Neural cell (in vitro differentiated cells): ENCODE results near the gene ARAP2. TPM values are rescaled to one million over a fixed set of nuclear protein-coding genes. Genes with fewer than 3 reads are reported as not detected.

Experiments used
- H2AFZ ChIP-seq: fragments of 200-600, 300-800 bp; sonication (generic), shearing (Covaris generic); 2 replicates; pipeline ENCODE4 v1.6.0; 2014; ENCODE audit warnings: low read depth, mild to moderate bottlenecking, antibody characterized with exemption, low read length, moderate library complexity
- H3F3A ChIP-seq: fragments of 200-600 bp; shearing (Covaris generic); 2 replicates; pipeline ENCODE4 v1.6.1; 2016; ENCODE audit warnings: mild to moderate bottlenecking, moderate library complexity, mixed read lengths, antibody characterized with exemption, low read length; ENCODE audit not compliant: insufficient read depth, poor library complexity, severe bottlenecking
- H3K27ac ChIP-seq: fragments of 200-600, 300-800 bp; sonication (generic), shearing (Covaris generic); 2 replicates; pipeline ENCODE4 v1.5.1; 2014; ENCODE audit warnings: mild to moderate bottlenecking, low read length, moderate library complexity
- H3K27me3 ChIP-seq: fragments of 300-800, 200-600 bp; sonication (generic), shearing (Covaris generic); 2 replicates; pipeline ENCODE4 v1.6.0; 2014; ENCODE audit warnings: mild to moderate bottlenecking, low read depth, low read length, moderate library complexity; ENCODE audit not compliant: insufficient read depth
- H3K36me3 ChIP-seq: fragments of 300-800, 200-600 bp; sonication (generic), shearing (Covaris generic); 2 replicates; pipeline ENCODE4 v1.5.1; 2014; ENCODE audit warnings: mild to moderate bottlenecking, antibody characterized with exemption, low read length, moderate library complexity; ENCODE audit not compliant: insufficient read depth
- H3K4me2 ChIP-seq: fragments of 300-800, 200-600 bp; sonication (generic), shearing (Covaris generic); 2 replicates; pipeline ENCODE4 v1.6.0; 2014; ENCODE audit warnings: mild to moderate bottlenecking, low read length
- H3K4me3 ChIP-seq: fragments of 300-800, 200-600 bp; sonication (generic), shearing (Covaris generic); 2 replicates; pipeline ENCODE4 v1.5.1; 2014; ENCODE audit warnings: mild to moderate bottlenecking, low read length, moderate library complexity
- H3K79me2 ChIP-seq: fragments of 200-600 bp; shearing (Covaris generic); replicated peaks from 2 replicates; pipeline ENCODE4 v1.6.0; 2014; ENCODE audit warnings: mild to moderate bottlenecking, low read length, moderate library complexity; ENCODE audit not compliant: insufficient read depth
- H3K9ac ChIP-seq: fragments of 300-800, 200-600 bp; sonication (generic), shearing (Covaris generic); 2 replicates; pipeline ENCODE4 v1.6.1; 2016; ENCODE audit warnings: mild to moderate bottlenecking, low read length, mixed read lengths
- H3K9me2 ChIP-seq: fragments of 200-600 bp; shearing (Covaris generic); 2 replicates; pipeline ENCODE4 v1.6.1; 2016; ENCODE audit warnings: mild to moderate bottlenecking, low read length, mixed read lengths; ENCODE audit not compliant: insufficient read depth
- H3K9me3 ChIP-seq: fragments of 200-600, 300-800 bp; sonication (generic), shearing (Covaris generic); 2 replicates; pipeline ENCODE4 v1.6.1; 2016; ENCODE audit warnings: mild to moderate bottlenecking, mixed run types, low read length, moderate library complexity, mixed read lengths
- H4K20me1 ChIP-seq: fragments of 200-600 bp; shearing (Covaris generic); 2 replicates; pipeline ENCODE4 v1.6.1; 2016; ENCODE audit warnings: mild to moderate bottlenecking, mixed run types; ENCODE audit not compliant: insufficient read depth
- CTCF ChIP-seq: fragments of 450-650 bp; IDR thresholded peaks from 2 replicates; pipeline ENCODE4 v1.5.1; 2014; ENCODE audit warnings: antibody characterized with exemption, mild to moderate bottlenecking, moderate library complexity; ENCODE audit not compliant: poor library complexity, severe bottlenecking
- EP300 ChIP-seq: fragments of 450-650 bp; conservative IDR thresholded peaks from 2 replicates; pipeline ENCODE4 v1.6.1; 2014; ENCODE audit warnings: antibody characterized with exemption, mild to moderate bottlenecking, moderate library complexity; ENCODE audit not compliant: poor library complexity, severe bottlenecking
- EZH2 ChIP-seq: fragments of 200-600, 300-800 bp; shearing (Covaris generic), sonication (generic); IDR thresholded peaks from 2 replicates; pipeline ENCODE4 v1.6.1; 2014; ENCODE audit warnings: antibody characterized with exemption, low read length, borderline replicate concordance, mild to moderate bottlenecking; ENCODE audit not compliant: insufficient read depth, poor library complexity, severe bottlenecking
- MXI1 ChIP-seq: fragments of 450-650 bp; conservative IDR thresholded peaks from 2 replicates; pipeline ENCODE4 v1.6.1; 2014; ENCODE audit warnings: antibody characterized with exemption, mild to moderate bottlenecking; ENCODE audit not compliant: poor library complexity, severe bottlenecking
- POLR2AphosphoS5 ChIP-seq: IDR thresholded peaks from 2 replicates; pipeline ENCODE4 v1.6.1; 2012
- RAD21 ChIP-seq: fragments of 450-650 bp; conservative IDR thresholded peaks from 2 replicates; pipeline ENCODE4 v1.6.1; 2014; ENCODE audit warnings: antibody characterized with exemption, mild to moderate bottlenecking, moderate library complexity
- SMC3 ChIP-seq: fragments of 450-650 bp; conservative IDR thresholded peaks from 2 replicates; pipeline ENCODE4 v1.6.1; 2014; ENCODE audit warnings: antibody characterized with exemption, mild to moderate bottlenecking, moderate library complexity; ENCODE audit not compliant: poor library complexity
- TAF1 ChIP-seq: IDR thresholded peaks from 2 replicates; pipeline ENCODE4 v1.6.1; 2012; ENCODE audit warnings: low read depth
- polyA plus RNA-seq: library from polyadenylated mRNA; depleted of rRNA; stranded (reverse); fragments of >200 nt; gene quantifications from 2 replicates; pipeline ENCODE4 v1.2.3, GENCODE V29; 2014
- TF ChIP-seq, protein P1 (sequence below): IDR thresholded peaks from 2 replicates; pipeline ENCODE4 v1.6.1; 2012; ENCODE audit warnings: borderline replicate concordance

The ARAP2 gene
- polyA plus RNA-seq, 1 donor from 2014 or later, result 2.1 TPM

DNA sequence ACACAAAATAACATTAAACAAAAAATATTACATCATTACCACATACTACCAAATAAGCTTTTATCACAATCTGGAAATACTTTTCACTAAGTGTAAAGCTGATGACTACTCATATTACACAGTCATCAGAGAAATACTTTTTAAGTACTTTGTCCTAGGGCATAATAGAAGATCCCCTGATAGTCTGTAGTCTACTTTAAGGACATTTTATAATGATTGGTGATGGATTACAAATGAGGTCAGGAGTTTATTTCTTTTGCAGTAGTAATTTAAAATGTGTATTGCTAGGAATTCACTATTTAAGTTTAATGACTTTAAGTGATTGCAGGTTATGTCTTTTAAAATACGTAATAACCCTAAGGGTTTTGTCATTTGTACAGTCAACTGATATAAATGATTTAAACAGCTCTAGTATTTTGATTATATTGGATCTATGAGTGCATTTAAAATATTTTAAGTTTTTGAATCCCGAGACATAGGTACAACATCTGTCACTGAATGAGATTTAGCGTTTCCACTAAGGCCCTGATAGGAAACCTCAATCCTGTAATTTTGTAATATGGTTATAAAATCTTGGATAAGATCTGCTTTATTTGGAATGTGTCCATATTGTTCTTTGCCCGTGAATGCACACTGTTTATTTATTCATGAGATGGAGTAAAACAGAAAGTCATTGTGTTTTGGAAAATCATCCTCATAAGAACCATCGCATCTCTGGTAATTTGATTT lies 189.5 kb downstream of the ARAP2 start:
- Histone ChIP-seq H3K4me2 (no peak overlapping the region), H2AFZ (no peak overlapping the region), H3K9me3 (no peaks in the 10 kb centered on the region), H3F3A (no peaks in the 10 kb centered on the region), H3K36me3 (no peaks in the 10 kb centered on the region), H3K79me2 (no peaks in the 10 kb centered on the region), H3K4me3 (no peak overlapping the region), H3K27me3 (no peaks in the 10 kb centered on the region), H3K9ac (no peak overlapping the region), H3K27ac (no peak overlapping the region), H3K9me2 (no peaks in the 10 kb centered on the region), H4K20me1 (no peaks in the 10 kb centered on the region)
- TF ChIP-seq MXI1 (no peak), SMC3 (no peak), RAD21 (no peak), POLR2AphosphoS5 (no peak), EP300 (no peak), TAF1 (no peak), CTCF (no peak), EZH2 (no peak)
- TF ChIP-seq, protein P1, sequence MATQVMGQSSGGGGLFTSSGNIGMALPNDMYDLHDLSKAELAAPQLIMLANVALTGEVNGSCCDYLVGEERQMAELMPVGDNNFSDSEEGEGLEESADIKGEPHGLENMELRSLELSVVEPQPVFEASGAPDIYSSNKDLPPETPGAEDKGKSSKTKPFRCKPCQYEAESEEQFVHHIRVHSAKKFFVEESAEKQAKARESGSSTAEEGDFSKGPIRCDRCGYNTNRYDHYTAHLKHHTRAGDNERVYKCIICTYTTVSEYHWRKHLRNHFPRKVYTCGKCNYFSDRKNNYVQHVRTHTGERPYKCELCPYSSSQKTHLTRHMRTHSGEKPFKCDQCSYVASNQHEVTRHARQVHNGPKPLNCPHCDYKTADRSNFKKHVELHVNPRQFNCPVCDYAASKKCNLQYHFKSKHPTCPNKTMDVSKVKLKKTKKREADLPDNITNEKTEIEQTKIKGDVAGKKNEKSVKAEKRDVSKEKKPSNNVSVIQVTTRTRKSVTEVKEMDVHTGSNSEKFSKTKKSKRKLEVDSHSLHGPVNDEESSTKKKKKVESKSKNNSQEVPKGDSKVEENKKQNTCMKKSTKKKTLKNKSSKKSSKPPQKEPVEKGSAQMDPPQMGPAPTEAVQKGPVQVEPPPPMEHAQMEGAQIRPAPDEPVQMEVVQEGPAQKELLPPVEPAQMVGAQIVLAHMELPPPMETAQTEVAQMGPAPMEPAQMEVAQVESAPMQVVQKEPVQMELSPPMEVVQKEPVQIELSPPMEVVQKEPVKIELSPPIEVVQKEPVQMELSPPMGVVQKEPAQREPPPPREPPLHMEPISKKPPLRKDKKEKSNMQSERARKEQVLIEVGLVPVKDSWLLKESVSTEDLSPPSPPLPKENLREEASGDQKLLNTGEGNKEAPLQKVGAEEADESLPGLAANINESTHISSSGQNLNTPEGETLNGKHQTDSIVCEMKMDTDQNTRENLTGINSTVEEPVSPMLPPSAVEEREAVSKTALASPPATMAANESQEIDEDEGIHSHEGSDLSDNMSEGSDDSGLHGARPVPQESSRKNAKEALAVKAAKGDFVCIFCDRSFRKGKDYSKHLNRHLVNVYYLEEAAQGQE, result no peak

DNA sequence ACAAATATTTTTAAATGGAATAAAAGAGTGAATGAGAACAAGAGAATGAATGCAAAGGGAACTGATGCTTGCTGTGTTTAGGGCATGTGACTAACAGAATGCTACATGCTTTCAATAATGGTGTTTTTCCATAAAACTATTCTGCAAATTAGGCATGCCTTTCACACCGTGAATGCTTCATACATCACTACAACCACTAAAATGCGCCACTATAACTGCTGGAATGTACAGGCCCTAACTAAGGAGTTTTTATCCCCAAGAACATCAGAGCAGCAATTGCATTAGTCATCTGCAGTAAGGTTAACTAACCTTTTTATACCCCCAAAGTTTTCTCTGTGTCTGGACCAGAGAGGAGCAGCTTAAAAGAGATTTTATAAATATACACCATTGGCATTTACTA lies 190.4 kb downstream of the ARAP2 start:
- no peak overlapping the region for H3K4me3 ChIP-seq
- no peaks in the 10 kb centered on the region for H3K36me3 ChIP-seq
- no peak overlapping the region for H2AFZ ChIP-seq
- no peaks in the 10 kb centered on the region for H3K79me2 ChIP-seq
- H3K27ac ChIP-seq, result no peak overlapping the region
- H3K9me2 ChIP-seq, result no peaks in the 10 kb centered on the region
- no peaks in the 10 kb centered on the region for H3F3A ChIP-seq
- no peak overlapping the region for H3K9ac ChIP-seq
- no peaks in the 10 kb centered on the region for H4K20me1 ChIP-seq
- TF ChIP-seq CTCF, result no peak
- no peak for TF ChIP-seq POLR2AphosphoS5
- TF ChIP-seq TAF1, result no peak
- TF ChIP-seq RAD21, result no peak
- no peak for TF ChIP-seq EP300
- no peak for TF ChIP-seq EZH2
- no peak for TF ChIP-seq MXI1
- TF ChIP-seq SMC3, result no peak
- no peaks in the 10 kb centered on the region for H3K27me3 ChIP-seq
- no peak overlapping the region for H3K4me2 ChIP-seq
- H3K9me3 ChIP-seq, result no peaks in the 10 kb centered on the region
